NCI-H2107 (cell line): Measurements from ENCODE around the gene RNF112.
A peak's percentile ranks its signal among the peaks of the same experiment; 100 is the strongest.

Experiments used
- DNase-seq: peaks from one replicate; lab custom pipeline; 2025; lab: John Stamatoyannopoulos, UW

RNF112 gene

GRCh38 chr17:19374136-19374535 lies 36.9 kb upstream of the RNF112 start:
- DNase-seq = no peak

DNA sequence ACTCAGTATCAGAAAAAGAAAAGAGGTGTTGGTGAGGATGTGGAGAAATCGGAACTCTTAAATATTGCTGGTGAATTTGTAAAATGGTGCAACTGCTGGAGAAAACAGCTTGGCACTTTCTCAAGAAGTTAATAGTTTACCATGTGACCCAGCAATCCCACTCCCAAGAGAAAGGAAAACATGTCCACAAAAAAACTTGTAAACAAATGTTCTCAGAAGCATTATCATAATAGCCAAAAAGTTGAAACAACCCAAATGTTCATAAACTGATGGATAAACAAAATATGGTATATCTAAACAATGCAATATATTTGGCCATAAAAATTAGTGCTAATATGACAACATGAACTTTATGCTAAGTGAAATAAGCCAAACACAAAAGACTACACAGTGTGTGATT lies 35.3 kb upstream of the RNF112 start:
- DNase-seq = no peak

GRCh38 chr17:19376811-19377210 lies 34.2 kb upstream of the RNF112 start:
- no peak for DNase-seq

GRCh38 chr17:19377602-19378415 lies 33.2 kb upstream of the RNF112 start:
- peak; percentile 77 for DNase-seq

GRCh38 chr17:19378416-19379360 lies 32.3 kb upstream of the RNF112 start, which contains the start of gene MAPK7:
TSS of gene MAPK7 (plus strand) at chr17:19378498. CDS start at chr17:19378901, 403 bp downstream.
- DNase-seq = no peak

GRCh38 chr17:19379361-19380065 lies 31.5 kb upstream of the RNF112 start:
- no peak for DNase-seq

GRCh38 chr17:19380481-19381301 lies 30.3 kb upstream of the RNF112 start:
- no peak for DNase-seq

DNA sequence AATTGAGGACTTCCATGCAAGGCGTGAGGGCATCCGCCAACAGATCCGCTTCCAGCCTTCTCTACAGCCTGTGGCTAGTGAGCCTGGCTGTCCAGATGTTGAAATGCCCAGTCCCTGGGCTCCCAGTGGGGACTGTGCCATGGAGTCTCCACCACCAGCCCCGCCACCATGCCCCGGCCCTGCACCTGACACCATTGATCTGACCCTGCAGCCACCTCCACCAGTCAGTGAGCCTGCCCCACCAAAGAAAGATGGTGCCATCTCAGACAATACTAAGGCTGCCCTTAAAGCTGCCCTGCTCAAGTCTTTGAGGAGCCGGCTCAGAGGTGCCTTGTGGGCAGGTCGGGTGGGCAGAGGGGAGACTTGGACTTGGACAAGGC lies 29.7 kb upstream of the RNF112 start:
- no peak for DNase-seq

- no peak for DNase-seq
These were observed 29.1 kb upstream of the RNF112 start for GRCh38 chr17:19381741-19382444.

DNA sequence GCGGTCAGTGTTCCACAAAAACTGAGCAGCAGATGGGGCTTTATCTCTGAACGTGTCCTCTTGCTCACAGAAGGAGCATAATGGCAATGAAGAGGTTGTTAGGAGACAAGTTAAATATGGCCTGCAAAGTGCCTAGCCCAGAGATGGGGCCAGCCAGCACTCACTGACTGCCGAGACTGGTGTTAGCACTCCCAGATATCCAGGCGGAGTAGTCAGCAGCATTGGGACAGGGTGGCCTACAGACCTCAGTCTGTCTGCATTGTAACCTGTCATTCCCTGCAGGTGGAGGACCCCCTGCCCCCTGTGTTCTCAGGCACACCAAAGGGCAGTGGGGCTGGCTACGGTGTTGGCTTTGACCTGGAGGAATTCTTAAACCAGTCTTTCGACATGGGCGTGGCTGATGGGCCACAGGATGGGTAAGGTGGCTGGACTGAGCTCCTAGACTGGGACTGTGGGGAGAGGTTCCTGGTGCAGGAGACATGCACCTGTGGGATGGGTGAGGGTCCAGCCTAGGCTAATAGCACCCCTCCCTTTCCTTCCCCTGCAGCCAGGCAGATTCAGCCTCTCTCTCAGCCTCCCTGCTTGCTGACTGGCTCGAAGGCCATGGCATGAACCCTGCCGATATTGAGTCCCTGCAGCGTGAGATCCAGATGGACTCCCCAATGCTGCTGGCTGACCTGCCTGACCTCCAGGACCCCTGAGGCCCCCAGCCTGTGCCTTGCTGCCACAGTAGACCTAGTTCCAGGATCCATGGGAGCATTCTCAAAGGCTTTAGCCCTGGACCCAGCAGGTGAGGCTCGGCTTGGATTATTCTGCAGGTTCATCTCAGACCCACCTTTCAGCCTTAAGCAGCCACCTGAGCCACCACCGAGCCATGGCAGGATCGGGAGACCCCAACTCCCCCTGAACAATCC lies 28.2 kb upstream of the RNF112 start:
- no peak for DNase-seq

GRCh38 chr17:19383681-19384470 lies 27.2 kb upstream of the RNF112 start:
- DNase-seq = no peak

DNA sequence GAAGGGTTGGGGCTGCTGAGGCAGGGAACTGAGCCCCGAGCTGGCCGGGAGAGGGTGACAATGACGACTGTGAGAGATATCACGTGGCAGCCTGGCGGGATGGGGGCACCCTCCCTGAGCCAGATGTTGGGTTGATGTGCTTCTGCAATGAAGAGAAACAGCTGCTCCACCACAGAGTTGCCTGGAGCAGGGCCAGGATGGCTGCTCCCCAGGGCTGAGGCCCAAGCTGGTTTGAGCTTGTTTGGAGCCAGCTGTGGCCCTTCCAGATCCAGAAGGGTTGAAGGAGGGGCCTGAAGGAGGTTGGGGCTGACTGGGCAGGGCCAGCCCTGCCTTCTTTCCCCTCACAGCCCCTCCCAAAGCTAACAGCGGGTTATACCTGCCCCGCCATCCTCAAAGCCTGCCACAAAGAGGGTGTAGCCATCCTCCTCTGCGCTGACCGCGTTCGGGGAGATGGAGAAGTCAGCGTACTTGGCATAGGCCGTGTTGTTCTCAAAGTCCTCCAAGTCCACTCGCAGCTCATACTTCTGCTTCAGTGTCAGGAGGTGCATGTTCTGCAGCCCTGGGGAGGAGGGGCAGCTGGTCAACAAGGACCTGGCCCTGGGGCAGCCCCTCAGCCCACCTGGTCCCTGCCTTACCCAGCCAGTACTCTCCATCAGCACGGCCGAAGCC lies 26.2 kb upstream of the RNF112 start:
- peak; percentile 31 for DNase-seq

GRCh38 chr17:19385521-19385983 lies 25.5 kb upstream of the RNF112 start:
- no peak for DNase-seq

GRCh38 chr17:19386051-19386929 lies 24.7 kb upstream of the RNF112 start:
- DNase-seq = no peak

GRCh38 chr17:19386974-19387920 lies 23.8 kb upstream of the RNF112 start, which contains the start of gene MFAP4:
TSS of gene MFAP4 (minus strand) at chr17:19387190. CDS start at chr17:19387155, 35 bp downstream.
- no peak for DNase-seq
